Epithelial cell of proximal tubule (primary cell): ENCODE results near the gene ATRIP. TPM values are rescaled to one million over a fixed set of nuclear protein-coding genes. Genes with fewer than 3 reads are reported as not detected.

Experiments used
- DNase-seq: peaks from one replicate; pipeline ENCODE4 v3.0.0-alpha.2; 2011; ENCODE audit warnings: low read depth
- H3K4me3 ChIP-seq: 2 replicates; pipeline ENCODE4 v1.5.1; 2011; ENCODE audit warnings: low read depth, mild to moderate bottlenecking, low read length
- total RNA-seq: library from RNA; depleted of rRNA; stranded (reverse); fragments of >200 nt; gene quantifications from 2 replicates; pipeline ENCODE4 v1.2.3, GENCODE V29; 2015
- TF ChIP-seq, protein P1 (sequence below): conservative IDR thresholded peaks from 2 replicates; pipeline ENCODE4 v1.5.1; 2012; ENCODE audit warnings: low read depth, mild to moderate bottlenecking, low read length

Gene ATRIP
- total RNA-seq, 1 donor from 2014 or later = 5.9 TPM

DNA sequence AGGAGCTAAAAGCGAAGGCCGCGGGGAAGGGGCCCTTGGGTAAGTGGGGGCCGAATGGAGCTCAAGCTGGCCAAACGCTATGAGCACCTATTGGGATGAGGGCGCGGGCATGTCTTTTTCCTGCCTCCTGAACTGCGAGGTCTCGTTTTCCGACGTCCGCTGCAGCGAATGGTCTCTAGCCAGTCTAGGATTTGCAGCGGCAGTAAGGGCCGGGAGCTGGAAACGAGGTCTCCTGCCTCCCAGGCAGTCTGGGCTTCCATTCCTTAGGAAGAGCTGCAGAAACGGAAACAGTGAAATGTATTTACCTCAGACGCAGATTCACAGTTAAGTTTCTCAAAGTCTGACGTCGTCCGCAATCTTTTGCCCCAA, 6.0 kb upstream of the ATRIP start:
- DNase-seq = no peak
- TF ChIP-seq, protein P1, sequence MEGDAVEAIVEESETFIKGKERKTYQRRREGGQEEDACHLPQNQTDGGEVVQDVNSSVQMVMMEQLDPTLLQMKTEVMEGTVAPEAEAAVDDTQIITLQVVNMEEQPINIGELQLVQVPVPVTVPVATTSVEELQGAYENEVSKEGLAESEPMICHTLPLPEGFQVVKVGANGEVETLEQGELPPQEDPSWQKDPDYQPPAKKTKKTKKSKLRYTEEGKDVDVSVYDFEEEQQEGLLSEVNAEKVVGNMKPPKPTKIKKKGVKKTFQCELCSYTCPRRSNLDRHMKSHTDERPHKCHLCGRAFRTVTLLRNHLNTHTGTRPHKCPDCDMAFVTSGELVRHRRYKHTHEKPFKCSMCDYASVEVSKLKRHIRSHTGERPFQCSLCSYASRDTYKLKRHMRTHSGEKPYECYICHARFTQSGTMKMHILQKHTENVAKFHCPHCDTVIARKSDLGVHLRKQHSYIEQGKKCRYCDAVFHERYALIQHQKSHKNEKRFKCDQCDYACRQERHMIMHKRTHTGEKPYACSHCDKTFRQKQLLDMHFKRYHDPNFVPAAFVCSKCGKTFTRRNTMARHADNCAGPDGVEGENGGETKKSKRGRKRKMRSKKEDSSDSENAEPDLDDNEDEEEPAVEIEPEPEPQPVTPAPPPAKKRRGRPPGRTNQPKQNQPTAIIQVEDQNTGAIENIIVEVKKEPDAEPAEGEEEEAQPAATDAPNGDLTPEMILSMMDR = no peak
- H3K4me3 ChIP-seq = peak overlapping the region; percentile 77

GRCh38 chr3:48441940-48442339, 4.6 kb upstream of the ATRIP start:
- no peak for DNase-seq
- TF ChIP-seq, protein P1 = no peak
- peak overlapping the region; percentile 77 for H3K4me3 ChIP-seq

GRCh38 chr3:48445277-48445882, 1.2 kb upstream of the ATRIP start:
- no peak for DNase-seq
- H3K4me3 ChIP-seq = peak overlapping the region; percentile 87
- TF ChIP-seq, protein P1 = no peak

DNA sequence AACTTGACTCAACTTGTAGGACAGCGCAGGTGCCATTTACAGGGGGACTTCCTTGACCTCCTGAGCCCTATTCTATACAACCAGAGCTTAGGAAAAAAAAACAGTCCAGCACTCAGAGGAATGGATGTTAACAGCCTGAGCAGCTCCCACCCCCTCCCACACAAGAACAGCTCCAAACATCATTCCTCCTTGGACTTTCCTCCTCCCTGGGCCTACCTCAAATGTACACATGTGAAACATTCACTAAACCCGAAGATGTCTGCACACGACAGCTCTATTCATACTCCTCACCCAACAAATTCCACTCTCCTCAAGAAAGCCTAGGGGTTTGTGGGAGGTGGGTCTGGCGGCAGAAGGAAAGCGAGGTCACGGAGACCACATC, 503 bp upstream of the ATRIP start:
- TF ChIP-seq, protein P1 = no peak
- DNase-seq = no peak
- H3K4me3 ChIP-seq = peak overlapping the region; percentile 87

GRCh38 chr3:48451270-48451669, 4.7 kb downstream of the ATRIP start:
- H3K4me3 ChIP-seq = no peak overlapping the region
- no peak for DNase-seq
- TF ChIP-seq, protein P1 = no peak

DNA sequence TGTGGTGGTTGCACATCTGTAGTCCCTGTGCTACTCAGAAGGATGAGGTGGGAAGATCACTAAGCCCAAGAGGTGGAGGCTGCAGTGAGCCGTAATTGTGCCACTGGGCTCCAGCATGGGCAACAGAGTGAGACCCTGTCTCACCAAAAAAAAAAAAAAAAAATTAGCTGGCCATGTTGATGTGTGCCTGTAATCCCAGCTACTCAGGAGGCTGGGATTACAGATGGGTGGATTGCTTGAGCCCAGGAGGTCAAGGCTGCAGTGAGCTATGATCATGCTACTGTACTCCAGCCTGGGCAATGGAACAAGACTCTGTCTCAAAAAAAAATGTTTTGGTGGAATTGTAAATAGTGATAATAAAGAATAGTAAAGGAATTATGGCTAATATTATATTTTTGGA, 9.9 kb downstream of the ATRIP start:
- TF ChIP-seq, protein P1 = no peak
- no peak overlapping the region for H3K4me3 ChIP-seq
- no peak for DNase-seq

GRCh38 chr3:48459331-48459730, 12.8 kb downstream of the ATRIP start:
- H3K4me3 ChIP-seq = no peak overlapping the region
- DNase-seq = no peak
- TF ChIP-seq, protein P1 = no peak
